ENCODE results near the gene DNAJC6. TPM values are rescaled to one million over a fixed set of nuclear protein-coding genes. Genes with fewer than 3 reads are reported as not detected.

Gene DNAJC6
- total RNA-seq, 1 experiment from 2014 or later: 6.2 TPM

DNA sequence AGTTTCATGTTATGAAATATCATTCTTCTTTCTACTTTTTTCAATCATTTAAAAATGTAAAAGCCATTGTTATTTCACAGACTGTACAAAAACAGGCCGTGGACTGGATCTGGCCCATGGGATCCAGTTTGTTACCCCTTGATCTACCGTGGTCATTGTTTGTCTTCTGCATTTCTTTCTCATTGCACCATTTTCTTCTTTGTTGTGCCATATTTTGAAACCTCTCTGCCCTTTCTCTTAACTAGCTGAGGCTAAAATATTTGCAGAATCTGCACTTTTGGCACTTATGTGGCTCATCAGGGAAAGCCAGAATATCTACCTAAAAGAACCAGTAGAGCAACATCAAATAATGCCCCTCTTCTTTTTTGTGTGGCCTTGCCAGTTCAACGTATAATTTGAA, 50.5 kb downstream of the DNAJC6 start:
- Histone ChIP-seq H3K4me3 (ENCODE audit: low read depth, low read length) (no peak overlapping the region), H3K9me3 (no peaks in the 10 kb centered on the region), H3K27me3 (replicated peaks; ENCODE audit: control insufficient read depth, insufficient read depth, low read length) (no peaks in the 10 kb centered on the region), H3K4me1 (no peaks in the 10 kb centered on the region), H3K36me3 (ENCODE audit: control insufficient read depth, insufficient read depth, low read length) (no peaks in the 10 kb centered on the region)
- peaks cover 16% of the 10 kb centered on the region for H3K4me1 Mint-ChIP-seq (ENCODE audit: low read depth, unreplicated experiment)
- H3K27me3 Mint-ChIP-seq (ENCODE audit: insufficient read depth, unreplicated experiment): no peaks in the 10 kb centered on the region
- TF ChIP-seq, protein P1, sequence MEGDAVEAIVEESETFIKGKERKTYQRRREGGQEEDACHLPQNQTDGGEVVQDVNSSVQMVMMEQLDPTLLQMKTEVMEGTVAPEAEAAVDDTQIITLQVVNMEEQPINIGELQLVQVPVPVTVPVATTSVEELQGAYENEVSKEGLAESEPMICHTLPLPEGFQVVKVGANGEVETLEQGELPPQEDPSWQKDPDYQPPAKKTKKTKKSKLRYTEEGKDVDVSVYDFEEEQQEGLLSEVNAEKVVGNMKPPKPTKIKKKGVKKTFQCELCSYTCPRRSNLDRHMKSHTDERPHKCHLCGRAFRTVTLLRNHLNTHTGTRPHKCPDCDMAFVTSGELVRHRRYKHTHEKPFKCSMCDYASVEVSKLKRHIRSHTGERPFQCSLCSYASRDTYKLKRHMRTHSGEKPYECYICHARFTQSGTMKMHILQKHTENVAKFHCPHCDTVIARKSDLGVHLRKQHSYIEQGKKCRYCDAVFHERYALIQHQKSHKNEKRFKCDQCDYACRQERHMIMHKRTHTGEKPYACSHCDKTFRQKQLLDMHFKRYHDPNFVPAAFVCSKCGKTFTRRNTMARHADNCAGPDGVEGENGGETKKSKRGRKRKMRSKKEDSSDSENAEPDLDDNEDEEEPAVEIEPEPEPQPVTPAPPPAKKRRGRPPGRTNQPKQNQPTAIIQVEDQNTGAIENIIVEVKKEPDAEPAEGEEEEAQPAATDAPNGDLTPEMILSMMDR (IDR thresholded peaks at IDR 0.05; ENCODE audit: insufficient read depth in 1 of 2, low read depth in 1 of 2, low read length in 1 of 2, severe bottlenecking in 1 of 2, unreplicated experiment in 1 of 2): no peak
- ChIA-PET POLR2A (no interaction called here), CTCF (no interaction called here)
- no peak for DNase-seq
- H3K9me3 Mint-ChIP-seq (ENCODE audit: unreplicated experiment): no peaks in the 10 kb centered on the region
- H3K4me3 Mint-ChIP-seq (ENCODE audit: unreplicated experiment): no peak overlapping the region
- H3K27ac Mint-ChIP-seq (ENCODE audit: unreplicated experiment): no peak overlapping the region
- intact Hi-C loops (cut with micrococcal nuclease; ENCODE audit: unreplicated experiment): no loop called here
- H3K36me3 Mint-ChIP-seq (ENCODE audit: insufficient read depth, unreplicated experiment): no peaks in the 10 kb centered on the region
- BruUV-seq (replicated peaks): no TSS peak

DNA sequence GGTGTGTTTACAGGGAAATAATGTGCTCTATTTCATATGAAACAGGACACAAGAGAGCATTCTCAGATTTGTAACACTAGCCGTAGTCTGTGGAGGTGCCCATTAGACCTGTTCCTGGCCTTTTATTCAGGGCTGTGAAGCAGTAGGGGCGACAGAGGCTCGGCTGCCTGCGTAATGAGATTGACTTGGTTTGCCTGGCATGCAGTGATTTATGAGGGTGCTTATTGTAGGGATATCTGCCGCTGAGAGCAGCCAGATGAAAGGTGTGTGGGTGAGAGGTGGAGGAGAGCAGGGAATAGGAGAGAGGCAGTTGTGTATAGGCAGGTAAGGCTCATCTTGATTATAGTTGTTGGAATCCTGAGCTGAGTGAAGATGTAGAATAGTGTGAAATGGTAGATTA, 51.3 kb downstream of the DNAJC6 start:
- intact Hi-C loops (cut with micrococcal nuclease; ENCODE audit: unreplicated experiment): no loop called here
- H3K36me3 ChIP-seq (ENCODE audit: control insufficient read depth, insufficient read depth, low read length): no peaks in the 10 kb centered on the region
- TF ChIP-seq, protein P1 (IDR thresholded peaks at IDR 0.05; ENCODE audit: insufficient read depth in 1 of 2, low read depth in 1 of 2, low read length in 1 of 2, severe bottlenecking in 1 of 2, unreplicated experiment in 1 of 2): no peak
- no peaks in the 10 kb centered on the region for H3K4me1 ChIP-seq
- Mint-ChIP-seq H3K4me1 (ENCODE audit: low read depth, unreplicated experiment) (peaks cover 16% of the 10 kb centered on the region), H3K4me3 (ENCODE audit: unreplicated experiment) (no peak overlapping the region), H3K27ac (ENCODE audit: unreplicated experiment) (no peak overlapping the region), H3K36me3 (ENCODE audit: insufficient read depth, unreplicated experiment) (no peaks in the 10 kb centered on the region), H3K27me3 (ENCODE audit: insufficient read depth, unreplicated experiment) (no peaks in the 10 kb centered on the region), H3K9me3 (ENCODE audit: unreplicated experiment) (no peaks in the 10 kb centered on the region)
- no peak for DNase-seq
- no peaks in the 10 kb centered on the region for H3K9me3 ChIP-seq
- POLR2A ChIA-PET: no interaction called here
- CTCF ChIA-PET: no interaction called here
- no peaks in the 10 kb centered on the region for H3K27me3 ChIP-seq (replicated peaks; ENCODE audit: control insufficient read depth, insufficient read depth, low read length)
- no peak overlapping the region for H3K4me3 ChIP-seq (ENCODE audit: low read depth, low read length)
- no TSS peak for BruUV-seq (replicated peaks)

DNA sequence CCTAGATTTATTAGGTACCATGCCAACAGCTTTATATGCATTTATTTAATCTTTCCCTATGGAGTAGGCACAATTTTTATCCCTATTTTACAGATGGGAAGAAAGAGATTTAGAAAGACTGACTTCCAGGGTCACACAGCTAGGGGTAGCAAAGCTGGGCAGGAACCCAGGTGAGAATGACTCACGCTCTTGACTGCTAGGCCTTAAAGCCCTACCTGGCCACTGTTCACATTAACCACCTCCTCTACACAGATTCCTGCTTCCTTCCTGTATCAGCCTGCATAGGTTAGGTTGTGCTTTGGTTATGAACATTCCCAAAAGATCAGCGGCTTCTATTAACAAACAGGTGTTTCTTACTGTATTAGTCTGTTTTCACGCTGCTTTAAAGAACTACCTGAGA, 53.2 kb downstream of the DNAJC6 start:
- ChIA-PET POLR2A (no interaction called here), CTCF (no interaction called here)
- DNase-seq: no peak
- H3K27ac Mint-ChIP-seq (ENCODE audit: unreplicated experiment): no peak overlapping the region
- H3K4me1 Mint-ChIP-seq (ENCODE audit: low read depth, unreplicated experiment): peaks cover 16% of the 10 kb centered on the region
- no peak overlapping the region for H3K4me3 ChIP-seq (ENCODE audit: low read depth, low read length)
- no peaks in the 10 kb centered on the region for H3K4me1 ChIP-seq
- no peak overlapping the region for H3K4me3 Mint-ChIP-seq (ENCODE audit: unreplicated experiment)
- intact Hi-C loops (cut with micrococcal nuclease; ENCODE audit: unreplicated experiment): no loop called here
- no peaks in the 10 kb centered on the region for H3K9me3 ChIP-seq
- no peaks in the 10 kb centered on the region for H3K9me3 Mint-ChIP-seq (ENCODE audit: unreplicated experiment)
- no peaks in the 10 kb centered on the region for H3K36me3 ChIP-seq (ENCODE audit: control insufficient read depth, insufficient read depth, low read length)
- no peaks in the 10 kb centered on the region for H3K27me3 Mint-ChIP-seq (ENCODE audit: insufficient read depth, unreplicated experiment)
- H3K36me3 Mint-ChIP-seq (ENCODE audit: insufficient read depth, unreplicated experiment): no peaks in the 10 kb centered on the region
- no TSS peak for BruUV-seq (replicated peaks)
- TF ChIP-seq, protein P1 (IDR thresholded peaks at IDR 0.05; ENCODE audit: insufficient read depth in 1 of 2, low read depth in 1 of 2, low read length in 1 of 2, severe bottlenecking in 1 of 2, unreplicated experiment in 1 of 2): no peak
- H3K27me3 ChIP-seq (replicated peaks; ENCODE audit: control insufficient read depth, insufficient read depth, low read length): no peaks in the 10 kb centered on the region

Data from Caco-2 (cell line).